DMS 273 (cell line): Measurements from ENCODE around the gene USP17L10.
"Not testable (repeated sequence)": the region's sequence is repeated elsewhere in the genome, so short reads cannot be mapped to it uniquely, and the experiment has no call there.

ENCODE experiments used
- DNase-seq: peaks from one replicate; lab custom pipeline; 2025; ENCODE audit not compliant: unreplicated experiment; lab: John Stamatoyannopoulos, UW

Gene USP17L10

GRCh38 chr4:9210357-9210756, at the start of gene USP17L10:
Gene USP17L10 (plus strand): TSS chr4:9210657. CDS start chr4:9210657, 0 bp downstream.
- DNase-seq, result not testable (repeated sequence)

GRCh38 chr4:9165990-9166389, 44.5 kb upstream of the USP17L10 start:
- not testable (repeated sequence) for DNase-seq

GRCh38 chr4:9169791-9170459, 40.5 kb upstream of the USP17L10 start, which contains the start of gene FAM90A26:
Gene FAM90A26 (plus strand): TSS chr4:9170409. CDS start chr4:9173173, 2,764 bp downstream.
- DNase-seq, result not testable (repeated sequence)

GRCh38 chr4:9214701-9215100, 4.2 kb downstream of the USP17L10 start:
- not testable (repeated sequence) for DNase-seq

- DNase-seq, result not testable (repeated sequence)
Measured at GRCh38 chr4:9215105-9215504, 4.6 kb downstream of the USP17L10 start, which contains the start of gene USP17L11. Gene USP17L11 (plus strand): TSS chr4:9215405. CDS start chr4:9215405, 0 bp downstream.

- DNase-seq, result not testable (repeated sequence)
Measured at GRCh38 chr4:9219852-9220251, 9.4 kb downstream of the USP17L10 start, which contains the start of gene USP17L12. Gene USP17L12 (plus strand): TSS chr4:9220152. CDS start chr4:9220152, 0 bp downstream.

- not testable (repeated sequence) for DNase-seq
Measured at GRCh38 chr4:9224596-9224995, 14.1 kb downstream of the USP17L10 start, which contains the start of gene USP17L13. Gene USP17L13 (plus strand): TSS chr4:9224896. CDS start chr4:9224896, 0 bp downstream.

GRCh38 chr4:9230249-9230648, 19.8 kb downstream of the USP17L10 start:
- not testable (repeated sequence) for DNase-seq

- DNase-seq, result not testable (repeated sequence)
Measured at GRCh38 chr4:9234085-9234484, 23.6 kb downstream of the USP17L10 start, which contains the start of gene USP17L15. Gene USP17L15 (plus strand): TSS chr4:9234385. CDS start chr4:9234385, 0 bp downstream.

- DNase-seq, result not testable (repeated sequence)
Measured at GRCh38 chr4:9238461-9238860, 28.0 kb downstream of the USP17L10 start.

- DNase-seq, result not testable (repeated sequence)
Measured at GRCh38 chr4:9243579-9243978, 33.1 kb downstream of the USP17L10 start, which contains the start of gene USP17L17. Gene USP17L17 (plus strand): TSS chr4:9243879. CDS start chr4:9243879, 0 bp downstream.

GRCh38 chr4:9247953-9248680, 37.7 kb downstream of the USP17L10 start, which contains the start of gene USP17L18:
Gene USP17L18 (plus strand): TSS chr4:9248630. CDS start chr4:9248630, 0 bp downstream.
- not testable (repeated sequence) for DNase-seq

GRCh38 chr4:9253078-9253477, 42.6 kb downstream of the USP17L10 start, which contains the start of gene USP17L19:
Gene USP17L19 (plus strand): TSS chr4:9253378. CDS start chr4:9253378, 0 bp downstream.
- not testable (repeated sequence) for DNase-seq

GRCh38 chr4:9257824-9258223, 47.4 kb downstream of the USP17L10 start, which contains the start of gene USP17L20:
Gene USP17L20 (plus strand): TSS chr4:9258124. CDS start chr4:9258124, 0 bp downstream.
- DNase-seq, result not testable (repeated sequence)
